Astrocyte (in vitro differentiated cells and primary cell): ENCODE measurements around the gene LRRN4. TPM values are rescaled to one million over a fixed set of nuclear protein-coding genes. Genes with fewer than 3 reads are reported as not detected.

Experiments used
- DNase-seq: peaks from one replicate; pipeline ENCODE4 v3.0.0-alpha.2; 2010; ENCODE audit warnings: low read depth
- FAIRE-seq: peaks from 2 replicates; lab custom pipeline; 2011; peaks lifted over from hg19 to GRCh38; lab: Jason Lieb, UNC
- H2AFZ ChIP-seq: 2 replicates; pipeline ENCODE4 v1.6.0; 2012; ENCODE audit warnings: low read depth, low read length, inconsistent platforms
- H3K27ac ChIP-seq: 2 replicates; pipeline ENCODE4 v1.5.1; 2011; ENCODE audit warnings: low read depth, low read length, inconsistent platforms
- H3K27me3 ChIP-seq: 2 replicates; pipeline ENCODE4 v1.6.0; 2011; ENCODE audit warnings: low read length, inconsistent platforms; ENCODE audit not compliant: insufficient read depth
- H3K36me3 ChIP-seq: 2 replicates; pipeline ENCODE4 v1.5.1; 2011; ENCODE audit warnings: low read length, inconsistent platforms; ENCODE audit not compliant: insufficient read depth
- H3K4me1 ChIP-seq: 2 replicates; pipeline ENCODE4 v1.5.1; 2011; ENCODE audit warnings: low read length, inconsistent platforms; ENCODE audit not compliant: insufficient read depth
- H3K4me2 ChIP-seq: 2 replicates; pipeline ENCODE4 v1.6.0; 2012; ENCODE audit warnings: low read length, inconsistent platforms
- H3K4me3 ChIP-seq: 2 replicates; pipeline ENCODE4 v1.5.1; 2011; ENCODE audit warnings: low read depth, mild to moderate bottlenecking, low read length, inconsistent platforms; ENCODE audit not compliant: insufficient read depth
- H3K79me2 ChIP-seq: 2 replicates; pipeline ENCODE4 v1.6.0; 2012; ENCODE audit warnings: mild to moderate bottlenecking, low read length, inconsistent platforms; ENCODE audit not compliant: insufficient read depth
- H3K9ac ChIP-seq: 2 replicates; pipeline ENCODE4 v1.6.0; 2012; ENCODE audit warnings: mild to moderate bottlenecking, low read length, inconsistent platforms
- H3K9me3 ChIP-seq: 2 replicates; pipeline ENCODE4 v1.5.1; 2012; ENCODE audit warnings: low read depth, mild to moderate bottlenecking, low read length, inconsistent platforms; ENCODE audit not compliant: insufficient read depth
- H4K20me1 ChIP-seq: 2 replicates; pipeline ENCODE4 v1.6.0; 2012; ENCODE audit warnings: low read length, inconsistent platforms; ENCODE audit not compliant: insufficient read depth
- H3K27ac Mint-ChIP-seq: one replicate; pipeline ENCODE4 v1.8.0; 2021; ENCODE audit warnings: mild to moderate bottlenecking, mixed read lengths; ENCODE audit not compliant: unreplicated experiment
- H3K27me3 Mint-ChIP-seq: one replicate; pipeline ENCODE4 v1.8.0; 2021; ENCODE audit warnings: low read depth, mixed read lengths; ENCODE audit not compliant: unreplicated experiment
- H3K36me3 Mint-ChIP-seq: one replicate; pipeline ENCODE4 v1.8.0; 2021; ENCODE audit warnings: low read depth, mixed read lengths; ENCODE audit not compliant: unreplicated experiment
- H3K4me1 Mint-ChIP-seq: one replicate; pipeline ENCODE4 v1.8.0; 2021; ENCODE audit warnings: low read depth, mixed read lengths; ENCODE audit not compliant: unreplicated experiment
- H3K4me3 Mint-ChIP-seq: one replicate; pipeline ENCODE4 v1.8.0; 2021; ENCODE audit warnings: mild to moderate bottlenecking, moderate library complexity, mixed read lengths; ENCODE audit not compliant: unreplicated experiment
- H3K9me3 Mint-ChIP-seq: one replicate; pipeline ENCODE4 v1.8.0; 2021; ENCODE audit warnings: mild to moderate bottlenecking, mixed read lengths; ENCODE audit not compliant: unreplicated experiment
- CTCF ChIP-seq: IDR thresholded peaks from 2 replicates; pipeline ENCODE4 v1.5.1; 2011; ENCODE audit warnings: low read depth, mild to moderate bottlenecking, inconsistent platforms, low read length, moderate library complexity; ENCODE audit not compliant: insufficient read depth
- EZH2 ChIP-seq: IDR thresholded peaks from 2 replicates; pipeline ENCODE4 v1.6.1; 2012; ENCODE audit warnings: mild to moderate bottlenecking, low read length, inconsistent platforms; ENCODE audit not compliant: insufficient read depth
- total RNA-seq: library from RNA; stranded (reverse); gene quantifications from 2 replicates; pipeline ENCODE4 v1.2.1, GENCODE V29; 2021

LRRN4 gene
- total RNA-seq, 1 donor from 2014 or later = 1.0 TPM

- H3K27ac Mint-ChIP-seq = no peak overlapping the region
- Histone ChIP-seq H3K27ac (no peak overlapping the region), H3K9me3 (peaks cover 2% of the 10 kb centered on the region), H4K20me1 (peaks cover 63% of the 10 kb centered on the region), H3K79me2 (peaks cover 46% of the 10 kb centered on the region), H3K4me2 (no peak overlapping the region), H3K36me3 (peaks cover 19% of the 10 kb centered on the region), H3K4me3 (no peak overlapping the region), H2AFZ (no peak overlapping the region), H3K27me3 (no peaks in the 10 kb centered on the region), H3K4me1 (no peaks in the 10 kb centered on the region), H3K9ac (no peak overlapping the region)
- H3K36me3 Mint-ChIP-seq = peaks cover 27% of the 10 kb centered on the region
- H3K4me1 Mint-ChIP-seq = peaks cover 3% of the 10 kb centered on the region
- DNase-seq = peak; percentile 43
- H3K27me3 Mint-ChIP-seq = no peaks in the 10 kb centered on the region
- TF ChIP-seq CTCF = no peak
- TF ChIP-seq EZH2 = no peak
- FAIRE-seq = no peak
- peaks cover 12% of the 10 kb centered on the region for H3K9me3 Mint-ChIP-seq
- no peak overlapping the region for H3K4me3 Mint-ChIP-seq
Measured at GRCh38 chr20:6026051-6026450, 27.8 kb downstream of the LRRN4 start.

- Histone ChIP-seq H3K9me3 (peaks cover 2% of the 10 kb centered on the region), H3K79me2 (peaks cover 53% of the 10 kb centered on the region), H3K9ac (no peak overlapping the region), H3K36me3 (peaks cover 19% of the 10 kb centered on the region), H3K27me3 (no peaks in the 10 kb centered on the region), H3K4me3 (no peak overlapping the region), H3K4me2 (no peak overlapping the region), H2AFZ (no peak overlapping the region), H3K4me1 (no peaks in the 10 kb centered on the region), H4K20me1 (peaks cover 55% of the 10 kb centered on the region), H3K27ac (no peak overlapping the region)
- DNase-seq (no peak), FAIRE-seq (no peak)
- Mint-ChIP-seq H3K27me3 (no peaks in the 10 kb centered on the region), H3K36me3 (peaks cover 27% of the 10 kb centered on the region), H3K4me1 (peaks cover 3% of the 10 kb centered on the region), H3K4me3 (no peak overlapping the region), H3K27ac (no peak overlapping the region), H3K9me3 (peaks cover 12% of the 10 kb centered on the region)
- no peak for TF ChIP-seq CTCF
- no peak for TF ChIP-seq EZH2
Measured at GRCh38 chr20:6024768-6025167, 29.1 kb downstream of the LRRN4 start.

- no peak for FAIRE-seq
- no peaks in the 10 kb centered on the region for H3K27me3 ChIP-seq
- DNase-seq = no peak
- no peaks in the 10 kb centered on the region for H3K27me3 Mint-ChIP-seq
- H3K4me1 ChIP-seq = no peaks in the 10 kb centered on the region
- H4K20me1 ChIP-seq = peaks cover 58% of the 10 kb centered on the region
- H3K27ac Mint-ChIP-seq = no peak overlapping the region
- no peak overlapping the region for H3K4me3 Mint-ChIP-seq
- H3K9me3 ChIP-seq = no peaks in the 10 kb centered on the region
- TF ChIP-seq CTCF = no peak
- no peak for TF ChIP-seq EZH2
- H3K9ac ChIP-seq = no peak overlapping the region
- no peak overlapping the region for H3K4me2 ChIP-seq
- H3K4me1 Mint-ChIP-seq = peaks cover 5% of the 10 kb centered on the region
- H3K36me3 ChIP-seq = peaks cover 20% of the 10 kb centered on the region
- H3K36me3 Mint-ChIP-seq = peaks cover 4% of the 10 kb centered on the region
- no peaks in the 10 kb centered on the region for H3K9me3 Mint-ChIP-seq
- H2AFZ ChIP-seq = no peak overlapping the region
- peaks cover 91% of the 10 kb centered on the region for H3K79me2 ChIP-seq
- H3K27ac ChIP-seq = no peak overlapping the region
- H3K4me3 ChIP-seq = no peak overlapping the region
Measured at GRCh38 chr20:6017880-6018279, 36.0 kb downstream of the LRRN4 start.
